Measurements from ENCODE around the gene RAPGEF4. TPM values are rescaled to one million over a fixed set of nuclear protein-coding genes. Genes with fewer than 3 reads are reported as not detected.
A peak's percentile ranks its signal among the peaks of the same experiment; 100 is the strongest.

The RAPGEF4 gene
- polyA plus RNA-seq, 3 donors, result not detected

- Histone ChIP-seq H3K36me3 (replicated peaks in 1 of 2; ENCODE audit: control insufficient read depth in 1 of 2, insufficient read depth in 2 of 2, low read length in 2 of 2) (no peaks in the 10 kb centered on the region), H2AFZ (ENCODE audit: insufficient read depth, low read depth, low read length, poor library complexity, severe bottlenecking) (no peak overlapping the region), H3K4me1 (ENCODE audit: control insufficient read depth in 1 of 2, insufficient read depth in 2 of 2, low read length in 2 of 2) (no peaks in the 10 kb centered on the region), H3K79me2 (ENCODE audit: insufficient read depth, low read length) (no peaks in the 10 kb centered on the region), H3K27me3 (ENCODE audit: control insufficient read depth in 2 of 2, insufficient read depth in 2 of 2, low read length in 2 of 2) (peaks cover 0 to 7% of the 10 kb centered on the region in 2 donors), H3K9ac (ENCODE audit: insufficient read depth, low read length, poor library complexity, severe bottlenecking) (no peak overlapping the region), H4K20me1 (ENCODE audit: insufficient read depth, low read length) (no peaks in the 10 kb centered on the region), H3K4me2 (replicated peaks; ENCODE audit: extremely low read depth, low read length, poor library complexity, severe bottlenecking) (no peak overlapping the region), H3K4me3 (replicated peaks in 1 of 3; ENCODE audit: low read depth in 2 of 3, low read length in 3 of 3) (no peak overlapping the region), H3K27ac (ENCODE audit: low read depth in 1 of 2, low read length in 2 of 2) (no peak overlapping the region), H3K9me3 (replicated peaks in 1 of 2; ENCODE audit: control insufficient read depth in 1 of 2, insufficient read depth in 1 of 2, low read length in 2 of 2) (no peaks in the 10 kb centered on the region)
- H3K36me3 Mint-ChIP-seq, result no peaks in the 10 kb centered on the region
- WGBS (ENCODE audit: insufficient coverage), result 36% methylated on average over 3 of the region's 8 CpGs
- intact Hi-C loops (cut with micrococcal nuclease), result no loop called here
- peaks cover 0 to 7% (median 3%) of the 10 kb centered on the region in 3 donors for H3K27me3 Mint-ChIP-seq (ENCODE audit: low read depth in 3 of 3)
- H3K4me1 Mint-ChIP-seq, result peaks cover 3% of the 10 kb centered on the region
- no peak overlapping the region for H3K27ac Mint-ChIP-seq
- H3K4me3 Mint-ChIP-seq, result peak overlapping the region in 1 of 2 donors; percentile 52
- no peak for TF ChIP-seq CTCF (IDR thresholded peaks at IDR 0.05)
- no peak for DNase-seq
- H3K9me3 Mint-ChIP-seq, result peaks cover 4 to 15% (median 6%) of the 10 kb centered on the region in 7 donors
Observed at GRCh38 chr2:172944022-172944793, 208.6 kb downstream of the RAPGEF4 start.

- Mint-ChIP-seq H3K27me3 (ENCODE audit: low read depth in 3 of 3) (peaks cover under 1 to 7% (median 3%) of the 10 kb centered on the region in 3 donors), H3K27ac (no peak overlapping the region), H3K4me1 (peaks cover 3% of the 10 kb centered on the region), H3K36me3 (no peaks in the 10 kb centered on the region), H3K4me3 (no peak overlapping the region), H3K9me3 (peaks cover 0 to 8% (median 4%) of the 10 kb centered on the region in 7 donors)
- intact Hi-C loops (cut with micrococcal nuclease), result no loop called here
- H3K9ac ChIP-seq (ENCODE audit: insufficient read depth, low read length, poor library complexity, severe bottlenecking), result no peak overlapping the region
- H3K79me2 ChIP-seq (ENCODE audit: insufficient read depth, low read length), result no peaks in the 10 kb centered on the region
- no peak overlapping the region for H3K4me3 ChIP-seq (replicated peaks in 1 of 3; ENCODE audit: low read depth in 2 of 3, low read length in 3 of 3)
- no peak for DNase-seq
- no peak overlapping the region for H3K27ac ChIP-seq (ENCODE audit: low read depth in 1 of 2, low read length in 2 of 2)
- H3K27me3 ChIP-seq (ENCODE audit: control insufficient read depth in 2 of 2, insufficient read depth in 2 of 2, low read length in 2 of 2), result peaks cover 0 to 7% of the 10 kb centered on the region in 2 donors
- WGBS (ENCODE audit: insufficient coverage), result no CpG with 5 or more reads among the region's 1 CpG
- no peaks in the 10 kb centered on the region for H3K9me3 ChIP-seq (replicated peaks in 1 of 2; ENCODE audit: control insufficient read depth in 1 of 2, insufficient read depth in 1 of 2, low read length in 2 of 2)
- H2AFZ ChIP-seq (ENCODE audit: insufficient read depth, low read depth, low read length, poor library complexity, severe bottlenecking), result no peak overlapping the region
- no peaks in the 10 kb centered on the region for H4K20me1 ChIP-seq (ENCODE audit: insufficient read depth, low read length)
- no peak overlapping the region for H3K4me2 ChIP-seq (replicated peaks; ENCODE audit: extremely low read depth, low read length, poor library complexity, severe bottlenecking)
- no peak for TF ChIP-seq CTCF (IDR thresholded peaks at IDR 0.05)
- no peaks in the 10 kb centered on the region for H3K4me1 ChIP-seq (ENCODE audit: control insufficient read depth in 1 of 2, insufficient read depth in 2 of 2, low read length in 2 of 2)
- H3K36me3 ChIP-seq (replicated peaks in 1 of 2; ENCODE audit: control insufficient read depth in 1 of 2, insufficient read depth in 2 of 2, low read length in 2 of 2), result no peaks in the 10 kb centered on the region
Observed at GRCh38 chr2:172944794-172945509, 209.3 kb downstream of the RAPGEF4 start.
